Activated CD8-positive, alpha-beta memory T cell treated with anti-CD3 and anti-CD28 coated beads, Interleukin-2, amount 50 U/mL, for 24 hours (primary cell): ENCODE data around the gene ABHD10.

Experiments
- DNase-seq: peaks from one replicate; pipeline ENCODE4 v3.0.0-alpha.2; 2020; ENCODE audit errors: extremely low read depth

ABHD10 gene

GRCh38 chr3:112000966-112001365 lies 22.1 kb downstream of the ABHD10 start:
- no peak for DNase-seq

GRCh38 chr3:112001526-112001925 lies 22.7 kb downstream of the ABHD10 start:
- DNase-seq, result no peak

GRCh38 chr3:112002096-112002971 lies 23.5 kb downstream of the ABHD10 start:
- DNase-seq, result no peak

GRCh38 chr3:112003321-112004080 lies 24.7 kb downstream of the ABHD10 start:
- no peak for DNase-seq

GRCh38 chr3:112004187-112004586 lies 25.4 kb downstream of the ABHD10 start:
- DNase-seq, result no peak

GRCh38 chr3:112004669-112005068 lies 25.8 kb downstream of the ABHD10 start:
- DNase-seq, result no peak

GRCh38 chr3:112005091-112005672 lies 26.4 kb downstream of the ABHD10 start:
- no peak for DNase-seq

- no peak for DNase-seq
These were observed 28.8 kb downstream of the ABHD10 start for GRCh38 chr3:112007633-112008032.

- no peak for DNase-seq
These were observed 30.8 kb downstream of the ABHD10 start for GRCh38 chr3:112009670-112010069.

GRCh38 chr3:112010636-112011035 lies 31.8 kb downstream of the ABHD10 start:
- no peak for DNase-seq

GRCh38 chr3:112011376-112011940 lies 32.6 kb downstream of the ABHD10 start:
- no peak for DNase-seq

- no peak for DNase-seq
These were observed 33.6 kb downstream of the ABHD10 start for GRCh38 chr3:112012205-112012992.

GRCh38 chr3:112013058-112013783 lies 34.4 kb downstream of the ABHD10 start:
- no peak for DNase-seq

- DNase-seq, result no peak
These were observed 34.9 kb downstream of the ABHD10 start for GRCh38 chr3:112013784-112014143.

- no peak for DNase-seq
These were observed 38.3 kb downstream of the ABHD10 start for GRCh38 chr3:112017091-112017490.

GRCh38 chr3:112018712-112019111 lies 39.9 kb downstream of the ABHD10 start:
- no peak for DNase-seq

GRCh38 chr3:112019716-112020115 lies 40.9 kb downstream of the ABHD10 start:
- DNase-seq, result no peak

- no peak for DNase-seq
These were observed 41.9 kb downstream of the ABHD10 start for GRCh38 chr3:112020674-112021085.

- DNase-seq, result no peak
These were observed 48.3 kb downstream of the ABHD10 start for GRCh38 chr3:112027142-112027541.

- no peak for DNase-seq
These were observed 49.0 kb downstream of the ABHD10 start for GRCh38 chr3:112027826-112028225.

- no peak for DNase-seq
These were observed 52.1 kb downstream of the ABHD10 start for GRCh38 chr3:112030901-112031300.
